ENCODE data around the gene RAD18.

DNA sequence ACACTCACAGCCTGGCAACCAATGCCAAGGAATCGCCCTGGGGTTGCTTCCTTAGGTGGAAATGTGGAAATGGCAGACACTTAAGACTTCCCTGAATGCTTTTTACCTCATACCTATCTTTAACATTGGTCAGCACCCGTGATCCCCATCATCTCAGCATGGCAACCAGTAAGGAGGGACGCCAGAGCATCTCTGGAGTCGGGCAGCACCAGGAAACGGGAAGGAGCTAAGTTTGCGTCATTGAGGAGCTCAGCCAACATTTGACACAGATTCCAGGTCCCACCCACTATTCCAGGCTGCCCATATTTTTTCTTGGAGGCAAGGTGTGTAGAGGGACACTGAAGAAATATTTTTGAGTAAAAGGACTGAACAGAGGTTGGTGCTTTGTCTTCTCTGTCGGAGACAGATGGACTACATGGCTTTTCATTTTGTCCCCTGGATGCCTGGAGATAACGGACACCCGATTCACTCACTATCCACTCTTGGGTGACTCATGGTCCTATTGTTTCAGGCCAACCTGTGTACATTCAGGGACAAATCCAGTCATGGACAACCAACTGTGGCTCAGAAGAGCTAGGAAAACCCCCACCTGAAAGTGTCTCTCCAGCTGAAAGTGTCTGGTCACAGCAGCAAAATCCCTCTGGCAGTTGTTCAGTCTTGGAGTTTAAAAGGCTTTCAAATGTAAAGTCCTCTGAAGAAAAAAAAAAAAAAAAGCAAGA is 123.5 kb downstream of the RAD18 start:
- TF ChIP-seq GATA3 (IDR thresholded peaks at IDR 0.05; ENCODE audit: low read depth, low read length) (no peak), GATA2 (IDR thresholded peaks at IDR 0.05; ENCODE audit: low read depth, low read length) (no peak)

All from SH-SY5Y (cell line).